ENCODE results near the gene SULT1C3.

The SULT1C3 gene

DNA sequence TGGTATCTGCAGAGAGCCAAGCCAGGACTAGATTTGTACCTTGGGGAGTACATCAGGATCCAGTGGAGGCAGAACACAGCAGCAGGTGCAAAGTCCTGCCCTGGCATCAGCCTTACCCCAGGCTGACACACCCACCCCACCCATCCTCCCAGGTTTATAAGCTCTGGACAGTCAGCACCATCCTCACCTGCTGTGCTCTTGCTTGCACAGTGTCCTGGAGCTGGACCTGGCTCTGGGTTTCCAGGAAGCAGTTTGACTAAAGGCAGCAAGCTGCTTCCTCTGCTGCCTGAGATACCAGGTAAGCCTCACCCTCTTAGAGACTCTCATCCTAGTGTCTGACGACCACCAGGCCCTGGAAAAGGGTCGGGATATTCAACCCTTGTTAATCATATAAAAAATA, at the start of gene SULT1C3:
SULT1C3 (plus strand) TSS at position 183 of the 400 bp plus-strand sequence. CDS start 7,227 bp downstream, outside the sequence.
- in situ Hi-C loops (cut with HindIII; ENCODE audit: low sequenced_read_pairs), result no loop called here

DNA sequence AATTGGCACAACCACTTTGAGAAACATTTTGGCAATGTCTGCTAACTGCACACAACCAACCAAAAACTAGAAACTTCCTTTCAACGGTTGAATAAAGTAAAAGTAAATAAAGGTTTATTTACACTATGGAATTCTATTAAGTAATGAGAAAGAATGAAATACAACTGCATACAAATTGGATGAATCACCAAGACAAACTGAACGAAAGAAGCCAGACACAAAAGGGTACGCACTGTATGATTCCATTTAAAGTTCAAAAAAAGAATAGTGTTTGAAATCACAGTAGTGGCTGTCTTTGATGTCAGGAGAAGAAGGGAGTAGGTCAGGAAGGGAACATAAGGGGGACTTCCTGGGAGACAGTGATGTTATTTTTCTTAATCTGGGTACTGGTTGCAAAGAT, 46.5 kb upstream of the SULT1C3 start:
- in situ Hi-C loops (cut with HindIII; ENCODE audit: low sequenced_read_pairs), result no loop called here

DNA sequence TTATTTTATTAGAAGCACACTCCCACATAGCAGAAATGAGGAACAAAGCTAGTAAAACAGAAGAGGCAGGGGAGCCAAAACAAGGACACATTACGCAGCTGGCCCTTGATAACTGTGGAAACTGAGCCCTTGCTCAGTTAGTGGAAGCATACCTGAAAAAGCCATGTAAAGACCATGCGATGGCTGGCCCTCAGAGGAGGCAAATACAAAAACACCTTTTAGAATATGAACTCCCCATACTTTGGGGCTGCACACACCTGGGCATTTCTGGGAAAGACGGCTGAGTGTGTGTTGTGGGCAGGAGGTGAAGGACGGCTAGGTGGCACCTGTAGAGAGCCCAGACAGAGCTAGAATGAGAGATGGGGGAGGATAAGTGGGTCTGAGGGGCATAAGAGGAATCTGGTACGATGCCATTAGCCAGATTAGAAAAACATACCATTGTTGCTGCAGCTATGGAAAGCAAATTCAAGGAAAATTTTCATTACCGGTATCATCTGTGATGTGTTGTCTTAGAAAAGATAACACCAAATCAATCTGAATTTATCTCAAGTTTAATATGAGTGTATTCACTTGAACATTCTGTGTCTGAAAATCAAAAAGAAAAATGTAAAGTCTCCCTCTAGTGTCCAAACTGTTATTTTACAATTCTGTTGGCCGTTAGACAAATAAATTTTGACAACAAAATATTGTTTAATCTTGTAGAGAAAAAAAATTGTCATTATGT, 45.2 kb upstream of the SULT1C3 start:
- in situ Hi-C loops (cut with HindIII; ENCODE audit: low sequenced_read_pairs), result no loop called here

DNA sequence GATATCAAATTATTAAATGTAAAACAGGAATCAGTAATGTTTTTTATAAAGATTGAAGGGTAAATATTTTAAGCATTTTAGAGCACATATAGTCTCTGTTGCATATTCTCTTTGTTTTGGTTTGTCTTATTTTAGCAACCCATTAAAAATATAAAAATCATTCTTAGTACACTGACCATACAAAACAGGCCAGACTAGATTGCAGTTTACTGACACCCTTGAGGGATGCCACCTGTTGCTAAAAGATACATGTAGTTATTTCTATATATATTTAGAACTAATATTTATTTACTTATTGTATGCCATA, 44.7 kb upstream of the SULT1C3 start:
- in situ Hi-C loops (cut with HindIII; ENCODE audit: low sequenced_read_pairs), result no loop called here

DNA sequence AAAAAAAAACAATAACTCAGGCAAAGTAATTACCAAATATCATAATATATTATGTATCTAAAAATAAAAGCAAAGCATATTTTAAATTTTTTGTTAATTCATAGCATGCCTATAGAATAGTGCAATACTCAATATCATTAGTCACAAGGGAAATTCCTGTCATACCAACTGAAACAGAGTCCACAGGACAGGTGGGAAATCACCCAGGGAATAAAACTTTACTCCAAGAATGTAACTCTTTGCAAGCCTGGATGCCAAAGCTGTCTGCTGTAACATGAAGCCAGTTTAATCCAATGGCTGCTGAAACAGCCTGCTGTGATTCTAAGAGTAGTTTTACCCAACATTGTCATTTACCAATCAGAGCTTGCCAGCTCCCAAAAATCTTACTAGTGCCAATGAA, 40.0 kb upstream of the SULT1C3 start:
- in situ Hi-C loops (cut with HindIII; ENCODE audit: low sequenced_read_pairs), result no loop called here

DNA sequence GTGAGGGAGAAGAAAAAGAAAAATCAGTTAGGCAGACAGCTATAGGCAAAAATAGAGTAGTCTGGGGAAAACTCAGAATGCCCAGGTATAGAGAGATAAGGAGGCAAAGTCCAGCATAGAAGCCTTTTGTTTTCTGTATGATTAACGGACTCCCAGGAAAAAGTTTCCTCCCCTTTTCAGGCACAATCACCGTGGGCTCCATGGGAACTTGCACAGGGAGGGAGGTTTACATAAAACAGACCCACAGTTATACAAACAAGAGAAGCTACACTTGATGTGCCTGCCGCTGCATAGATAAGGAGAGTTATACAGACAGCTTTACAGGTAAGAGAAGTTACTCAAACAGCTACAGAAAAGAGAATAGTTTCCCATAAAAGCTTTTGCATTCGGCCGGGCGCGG, 39.2 kb upstream of the SULT1C3 start:
- in situ Hi-C loops (cut with HindIII; ENCODE audit: low sequenced_read_pairs), result no loop called here

DNA sequence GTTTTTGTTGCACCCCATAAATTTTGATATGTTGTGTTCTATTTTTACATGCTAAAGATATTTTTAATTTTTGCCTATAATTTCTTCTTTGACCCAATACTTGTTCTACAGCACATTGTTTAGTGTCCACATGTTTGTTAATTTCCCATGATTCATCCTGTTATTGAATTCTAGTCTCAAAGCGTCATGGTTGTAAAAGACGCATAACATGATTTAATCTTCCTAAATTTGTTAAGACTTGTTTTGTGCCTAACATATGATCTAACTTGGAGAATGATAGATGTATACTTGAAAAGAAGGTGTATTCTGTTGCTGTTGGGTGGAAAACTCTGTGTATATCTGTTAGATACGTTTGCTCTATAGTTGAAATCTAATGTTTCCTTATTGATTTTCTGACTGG, 27.1 kb upstream of the SULT1C3 start:
- in situ Hi-C loops (cut with HindIII; ENCODE audit: low sequenced_read_pairs), result no loop called here

DNA sequence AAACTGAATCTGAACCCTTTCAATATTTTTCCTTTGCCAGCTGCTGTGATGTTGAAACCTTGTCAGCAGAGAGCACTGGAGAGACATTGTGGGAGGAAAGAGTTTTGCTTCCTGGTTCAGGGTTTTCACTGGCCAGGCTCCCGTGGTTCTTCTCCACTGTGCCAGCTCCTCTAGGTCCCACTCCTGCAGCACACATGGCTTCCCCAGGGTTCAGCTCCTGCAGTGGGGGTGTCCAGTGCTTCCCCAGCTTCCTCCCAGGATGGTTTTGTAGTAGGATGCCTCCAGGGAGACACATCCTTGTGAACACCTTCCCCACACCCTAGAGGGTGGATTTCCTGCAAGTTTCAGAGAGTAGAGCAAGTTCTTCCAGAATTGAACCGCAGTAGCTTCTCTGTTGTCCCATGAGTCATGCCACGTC, 24.0 kb upstream of the SULT1C3 start:
- in situ Hi-C loops (cut with HindIII; ENCODE audit: low sequenced_read_pairs), result no loop called here

DNA sequence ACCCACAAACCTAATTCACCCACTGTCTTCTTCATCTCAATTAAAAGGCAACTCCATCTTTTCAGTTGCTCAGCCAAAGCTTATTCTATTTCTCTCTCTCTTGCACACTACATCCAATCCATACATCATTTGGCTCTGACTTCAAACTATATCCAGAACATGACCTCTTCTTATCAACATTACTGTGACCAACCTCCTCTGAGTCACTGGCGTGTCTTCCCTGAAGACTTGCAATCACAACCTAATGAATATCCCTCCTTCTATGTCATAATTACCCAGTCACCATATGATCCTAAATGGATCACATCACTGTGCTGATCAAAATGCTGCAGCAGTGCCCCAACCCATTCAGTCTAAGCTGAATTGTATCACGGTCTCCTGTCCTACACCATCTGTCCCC, 22.6 kb upstream of the SULT1C3 start:
- in situ Hi-C loops (cut with HindIII; ENCODE audit: low sequenced_read_pairs), result no loop called here

DNA sequence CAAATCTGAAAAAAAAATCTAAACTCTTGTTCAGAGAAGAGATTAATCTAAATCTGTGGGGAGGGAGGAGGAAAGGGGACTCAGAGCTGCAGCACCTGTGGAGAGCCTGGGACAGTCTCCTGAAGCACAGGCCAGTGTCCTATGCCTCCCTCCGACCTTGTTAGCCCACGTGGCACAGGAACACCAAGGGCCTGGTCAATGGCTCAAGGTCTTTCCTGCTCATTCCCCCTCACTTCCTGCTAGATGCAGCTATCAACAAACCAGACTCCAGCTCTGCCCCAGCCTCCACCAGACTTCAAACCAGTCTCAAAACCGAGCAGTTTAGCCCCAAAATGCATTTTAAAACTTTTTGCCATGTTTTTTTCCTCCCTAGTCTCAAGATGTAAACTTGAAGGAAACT, 20.1 kb upstream of the SULT1C3 start:
- in situ Hi-C loops (cut with HindIII; ENCODE audit: low sequenced_read_pairs), result no loop called here

DNA sequence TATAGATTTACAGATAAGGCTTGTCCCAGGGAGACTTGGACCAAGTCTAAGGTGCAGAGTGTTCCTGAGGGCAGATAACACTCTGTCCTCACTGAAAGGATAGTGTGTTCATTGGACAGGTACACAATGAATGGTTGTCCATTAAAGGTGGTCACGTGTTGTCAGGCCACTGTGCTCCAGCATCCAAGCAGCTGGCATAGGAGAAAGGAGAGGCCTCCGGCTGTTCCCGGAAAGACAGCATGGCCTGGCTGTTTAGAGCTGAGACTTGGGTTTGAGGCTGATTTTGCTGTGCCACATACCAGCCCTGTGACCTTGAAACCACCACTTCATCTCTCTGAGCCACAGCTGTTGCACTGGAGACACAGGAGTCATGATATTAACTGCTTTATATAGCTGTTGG, 19.6 kb upstream of the SULT1C3 start:
- in situ Hi-C loops (cut with HindIII; ENCODE audit: low sequenced_read_pairs), result no loop called here

DNA sequence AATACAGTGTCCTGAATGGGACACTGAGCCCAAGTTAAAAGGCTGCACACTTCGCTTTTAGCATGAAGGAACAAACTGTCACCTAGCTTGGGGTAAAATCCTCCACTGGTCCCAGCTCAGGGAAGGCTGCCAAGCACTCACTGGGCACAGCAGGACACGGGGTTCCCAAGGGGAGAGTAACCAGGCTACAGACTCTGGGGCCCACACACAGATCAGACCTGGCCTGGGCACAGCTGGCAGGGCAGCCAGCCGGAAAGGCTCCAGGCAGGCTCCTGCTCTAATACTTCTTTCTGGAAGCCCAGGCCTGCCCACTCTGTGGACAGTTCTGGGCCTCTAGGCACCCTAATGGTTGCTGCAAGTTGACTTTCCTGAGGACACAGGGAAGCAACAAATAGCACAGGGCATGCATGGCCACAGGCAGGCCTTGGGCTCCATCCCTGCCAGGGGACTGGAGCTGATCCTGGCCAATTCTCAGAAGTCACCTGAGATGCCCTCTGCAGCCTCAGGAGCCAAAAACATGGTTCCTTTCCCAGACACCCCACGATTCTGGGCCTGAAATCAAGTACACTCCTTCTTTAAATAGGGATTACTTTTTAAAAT, 18.7 kb upstream of the SULT1C3 start:
- in situ Hi-C loops (cut with HindIII; ENCODE audit: low sequenced_read_pairs), result no loop called here

DNA sequence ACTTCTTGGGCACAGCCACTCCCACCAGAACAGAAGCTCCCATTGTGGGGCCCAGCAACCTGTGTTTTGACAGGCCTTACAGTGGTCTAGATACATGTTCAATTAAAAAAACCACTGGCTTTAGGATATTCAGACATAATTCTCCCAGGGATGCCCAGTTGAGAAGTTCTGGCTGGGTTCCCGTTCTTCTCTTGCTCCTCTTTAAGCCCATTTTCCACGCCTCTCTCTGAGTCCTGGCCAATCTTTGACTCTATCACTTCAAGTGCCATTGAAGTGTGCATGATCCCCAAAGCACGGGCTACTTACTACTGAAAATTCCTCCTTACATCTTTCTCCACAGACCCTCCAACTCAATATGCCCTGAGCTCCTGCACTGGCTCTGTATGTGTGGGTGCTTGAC, 17.5 kb upstream of the SULT1C3 start:
- in situ Hi-C loops (cut with HindIII; ENCODE audit: low sequenced_read_pairs), result no loop called here

DNA sequence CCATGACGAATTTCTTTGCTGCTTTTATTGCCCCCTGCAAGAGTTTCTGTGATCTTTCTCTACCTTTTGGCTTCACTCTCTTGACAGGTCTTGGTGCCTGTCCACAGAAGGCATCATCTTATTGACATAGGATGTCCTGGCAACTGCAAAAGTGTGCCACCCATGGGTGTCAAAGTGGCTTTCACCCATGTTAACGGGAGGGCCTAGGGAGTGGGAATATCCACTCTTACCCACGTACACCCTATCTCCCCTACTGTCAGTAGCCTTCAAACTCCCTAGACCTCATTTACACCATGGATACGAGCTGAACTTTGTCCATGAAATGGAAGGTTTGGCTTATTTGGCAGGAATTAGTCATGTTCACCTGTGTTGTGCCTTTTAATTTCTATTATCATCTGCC, 16.2 kb upstream of the SULT1C3 start:
- in situ Hi-C loops (cut with HindIII; ENCODE audit: low sequenced_read_pairs), result no loop called here

DNA sequence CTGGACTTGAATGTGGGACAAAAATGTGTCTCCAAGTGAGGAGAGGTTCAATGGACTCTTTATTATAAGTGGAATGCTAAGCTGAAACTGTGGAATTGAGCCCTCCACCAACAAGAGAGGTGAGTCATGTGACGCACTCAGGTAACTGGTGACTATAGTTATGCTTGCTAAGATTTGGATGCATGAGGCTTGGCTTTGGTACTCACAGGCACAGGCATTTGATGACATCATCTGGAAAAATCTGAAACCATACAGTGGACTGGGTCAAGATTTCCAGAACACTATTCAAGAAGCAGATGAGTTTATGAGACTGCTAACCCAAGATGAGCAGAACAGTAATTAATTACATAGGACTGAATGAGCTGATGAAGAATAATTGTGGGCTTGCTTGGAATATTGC, 15.7 kb upstream of the SULT1C3 start:
- in situ Hi-C loops (cut with HindIII; ENCODE audit: low sequenced_read_pairs), result no loop called here

DNA sequence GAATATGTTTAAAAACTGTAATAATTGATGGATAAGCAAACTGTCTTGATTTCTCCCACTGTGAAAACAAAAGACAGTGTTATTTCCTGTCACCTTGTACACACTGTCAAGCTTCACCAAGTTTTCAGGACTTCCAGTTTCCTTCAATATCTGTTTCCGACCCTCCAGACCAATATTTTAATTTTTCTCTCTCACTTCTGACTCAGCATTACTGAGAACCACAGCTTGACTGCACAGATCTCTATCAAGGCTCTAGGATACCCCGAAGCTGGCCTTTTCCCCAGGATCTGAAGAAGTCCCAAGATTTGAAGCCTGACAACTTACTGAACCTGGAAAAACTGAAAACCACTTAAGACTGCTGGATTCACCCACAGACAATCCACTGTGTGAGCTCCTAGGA, 13.2 kb upstream of the SULT1C3 start:
- in situ Hi-C loops (cut with HindIII; ENCODE audit: low sequenced_read_pairs), result no loop called here

DNA sequence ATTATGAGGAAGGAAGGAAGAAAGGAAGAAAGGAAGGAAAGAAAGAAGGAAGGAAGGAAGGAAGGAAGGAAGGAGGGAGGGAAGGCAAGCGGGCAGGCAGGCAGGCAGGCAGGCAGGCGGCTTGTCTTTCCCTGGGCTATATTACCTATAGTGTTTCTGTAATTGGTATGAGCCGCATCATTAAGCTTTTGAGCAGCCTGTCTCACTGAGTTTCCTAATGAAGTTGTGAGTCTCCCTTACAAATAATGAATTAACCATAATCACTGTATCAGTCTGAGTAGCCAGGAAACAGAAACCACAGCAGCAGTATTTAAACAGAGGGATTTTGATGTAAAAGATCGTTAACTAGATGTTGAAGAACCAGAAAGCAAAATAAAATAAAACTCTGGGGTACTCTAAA, 11.8 kb upstream of the SULT1C3 start:
- in situ Hi-C loops (cut with HindIII; ENCODE audit: low sequenced_read_pairs), result no loop called here

DNA sequence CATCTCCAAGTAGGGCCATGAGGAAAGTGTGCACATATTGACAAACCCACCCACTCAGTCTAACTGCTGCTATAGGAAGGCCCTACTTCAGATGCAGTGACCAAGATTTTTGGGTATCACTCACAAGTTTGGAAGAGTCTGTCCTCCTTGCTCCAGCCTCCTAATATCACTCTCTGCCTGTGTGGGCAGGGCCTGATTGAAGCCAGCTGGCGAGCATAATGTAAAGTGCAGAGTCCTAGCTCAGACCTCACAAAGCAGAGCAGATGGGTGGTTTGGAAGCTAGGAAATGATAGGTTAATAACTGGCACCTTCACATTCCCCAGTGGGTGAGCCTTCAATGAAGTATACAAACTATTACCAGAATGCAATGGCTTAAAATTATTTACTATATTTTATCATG, 11.2 kb upstream of the SULT1C3 start:
- in situ Hi-C loops (cut with HindIII; ENCODE audit: low sequenced_read_pairs), result no loop called here

DNA sequence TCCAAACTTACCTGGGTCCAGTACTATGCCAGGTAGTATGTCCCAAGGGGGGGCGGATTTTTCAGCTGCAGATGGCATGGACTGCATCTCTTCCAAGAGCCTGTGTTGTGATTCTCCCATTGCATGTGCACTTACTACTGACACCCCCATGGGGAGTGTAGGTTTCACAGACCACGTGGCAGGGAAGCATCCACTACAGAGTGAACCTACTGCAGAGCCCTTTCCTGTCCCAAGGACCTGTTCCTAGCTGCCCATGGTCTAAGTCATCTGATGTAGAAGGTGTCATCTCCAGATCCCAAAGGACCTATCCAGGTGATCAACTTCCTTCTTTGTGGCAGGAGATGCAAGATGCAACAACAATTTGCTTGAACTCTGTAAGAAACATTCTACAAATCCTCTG, 9.9 kb upstream of the SULT1C3 start:
- in situ Hi-C loops (cut with HindIII; ENCODE audit: low sequenced_read_pairs), result no loop called here

DNA sequence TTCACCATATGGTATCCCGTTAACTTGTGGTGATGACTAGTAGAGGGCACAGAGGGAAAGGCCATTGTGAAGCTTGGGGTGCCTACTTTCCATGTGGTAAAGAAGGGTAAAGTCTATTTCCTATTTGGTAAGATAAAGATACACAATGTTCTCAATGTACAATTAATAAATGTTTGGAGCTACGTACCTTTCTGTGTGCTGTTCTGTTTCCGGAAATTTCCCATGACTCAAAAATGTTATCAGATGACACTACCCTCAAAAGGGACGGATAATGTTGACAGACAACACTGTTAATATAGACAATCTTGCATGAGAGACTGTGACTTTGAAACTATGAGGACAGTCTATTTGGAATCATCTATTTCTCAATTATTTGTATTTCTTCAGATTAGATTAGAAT, 4.2 kb upstream of the SULT1C3 start:
- in situ Hi-C loops (cut with HindIII; ENCODE audit: low sequenced_read_pairs), result no loop called here

DNA sequence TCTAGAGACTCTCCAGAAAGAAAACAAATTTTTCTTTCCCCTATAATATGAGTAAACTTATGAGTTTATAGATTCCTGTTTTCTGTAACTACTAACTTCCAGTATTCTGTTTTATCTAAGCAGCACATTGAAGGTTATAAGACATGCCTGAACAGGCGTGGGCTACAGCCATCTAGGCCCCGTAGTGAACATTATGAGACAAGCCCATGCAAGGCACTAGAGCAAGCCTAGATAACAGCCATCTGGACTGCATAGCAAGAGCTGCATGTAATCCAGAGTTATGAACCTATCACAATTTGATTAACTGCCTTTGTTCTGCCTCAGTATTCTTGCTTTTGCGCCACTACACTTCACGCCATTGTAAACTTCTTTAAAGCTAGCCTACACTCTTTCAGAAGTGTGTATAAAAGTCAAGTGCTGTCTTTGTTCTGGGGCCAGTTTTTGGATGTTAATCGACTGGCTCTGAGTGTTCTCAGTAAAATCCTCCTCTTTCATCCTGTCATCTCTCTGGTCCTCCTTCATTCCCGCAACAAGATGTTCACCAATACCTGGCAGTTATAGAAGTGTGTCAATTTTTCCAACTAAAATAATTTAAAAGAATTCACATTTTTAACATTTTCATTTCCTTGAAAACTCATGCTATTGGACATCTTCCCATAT, 3.0 kb upstream of the SULT1C3 start:
- in situ Hi-C loops (cut with HindIII; ENCODE audit: low sequenced_read_pairs), result no loop called here

DNA sequence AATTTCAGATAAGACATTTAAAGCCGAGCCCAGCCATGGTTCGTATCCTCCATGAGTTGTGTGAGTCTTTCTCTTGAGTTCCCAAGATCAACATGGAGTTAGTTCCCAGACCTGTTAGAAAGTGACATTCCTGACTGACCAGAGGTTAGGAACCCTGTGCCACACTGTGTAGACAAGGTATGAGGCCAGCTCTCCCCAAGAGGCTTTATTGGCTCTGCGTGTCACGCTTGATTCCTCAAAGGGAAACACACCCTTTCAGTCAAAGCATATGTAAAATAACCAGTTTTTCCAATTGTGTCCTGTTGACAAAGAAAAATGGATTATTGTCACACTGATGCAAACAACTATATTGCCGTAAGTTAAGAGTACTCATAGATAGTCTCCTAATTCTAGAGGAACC, 1.2 kb downstream of the SULT1C3 start:
- in situ Hi-C loops (cut with HindIII; ENCODE audit: low sequenced_read_pairs), result no loop called here

DNA sequence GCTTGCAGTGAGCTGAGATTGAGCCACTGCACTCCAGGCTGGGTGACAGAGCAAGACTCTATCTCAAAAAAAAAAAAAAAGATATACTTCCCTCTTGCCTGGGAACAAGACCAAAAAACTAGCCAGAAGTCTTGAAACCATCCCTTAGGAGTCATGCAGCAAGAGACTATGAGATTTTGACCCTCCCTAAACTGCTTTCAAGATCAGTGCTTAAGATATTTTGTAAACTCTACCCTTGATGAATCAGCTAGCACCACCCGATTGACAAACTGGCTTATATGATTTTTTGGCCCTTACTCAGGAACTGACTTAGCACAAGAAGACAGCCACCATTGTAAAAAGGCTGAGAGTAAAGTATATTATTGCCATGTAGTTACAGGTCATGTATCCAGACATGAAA, 3.8 kb downstream of the SULT1C3 start:
- in situ Hi-C loops (cut with HindIII; ENCODE audit: low sequenced_read_pairs), result no loop called here

Data from DLD1 (cell line).